AG09319 (cell line): ENCODE data around the gene TMEM217.

ENCODE experiments used
- DNase-seq: peaks from one replicate; pipeline ENCODE4 v3.0.0-alpha.2; 2010; ENCODE audit warnings: low read depth; ENCODE audit errors: extremely low read depth
- TF ChIP-seq, protein P1 (sequence below): IDR thresholded peaks from 2 replicates; pipeline ENCODE4 v1.5.1; 2011; ENCODE audit warnings: low read depth, mild to moderate bottlenecking, inconsistent platforms, low read length, moderate library complexity

Gene TMEM217

DNA sequence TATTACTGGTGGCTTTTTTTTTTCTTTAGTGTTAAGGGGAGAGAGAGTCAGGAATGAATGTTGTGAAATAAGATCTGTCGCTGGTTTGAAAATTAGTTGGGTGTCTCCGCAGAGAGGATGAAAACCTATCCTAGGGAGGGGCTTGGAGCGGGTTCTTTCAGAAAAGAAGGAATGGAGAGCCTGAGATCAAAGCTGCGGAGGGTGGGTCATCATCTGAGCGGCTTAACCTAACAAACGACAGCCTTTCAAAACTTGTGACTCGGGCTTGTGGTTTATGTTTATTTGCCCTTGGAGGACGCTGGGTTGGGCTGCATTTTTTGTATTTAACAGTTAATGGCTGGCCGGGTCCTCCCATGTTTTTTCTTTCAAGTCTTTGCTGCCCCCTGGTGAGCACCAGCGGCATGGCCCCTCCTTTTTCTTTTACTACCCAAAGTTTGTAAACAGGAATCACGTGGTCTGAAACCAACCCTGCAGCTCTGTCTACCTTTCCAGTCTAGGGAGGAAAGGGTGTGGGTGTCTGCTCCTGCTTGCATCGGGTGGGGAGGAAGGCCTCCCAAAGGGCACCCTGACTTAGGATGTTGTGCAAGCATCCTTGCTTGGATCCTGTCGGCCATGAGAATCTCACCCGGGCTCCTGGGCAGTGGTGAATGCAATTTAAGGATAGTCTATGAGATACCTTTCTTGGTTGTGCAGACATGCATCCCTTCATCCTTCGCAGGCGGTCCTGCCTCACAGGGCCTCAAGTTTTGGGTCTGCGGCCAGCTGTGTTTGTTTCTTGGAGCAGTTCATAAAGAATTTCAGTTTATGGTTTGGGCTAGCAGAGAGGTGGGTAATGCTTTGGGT is 85.8 kb downstream of the TMEM217 start:
- DNase-seq, result peak; percentile 92

DNA sequence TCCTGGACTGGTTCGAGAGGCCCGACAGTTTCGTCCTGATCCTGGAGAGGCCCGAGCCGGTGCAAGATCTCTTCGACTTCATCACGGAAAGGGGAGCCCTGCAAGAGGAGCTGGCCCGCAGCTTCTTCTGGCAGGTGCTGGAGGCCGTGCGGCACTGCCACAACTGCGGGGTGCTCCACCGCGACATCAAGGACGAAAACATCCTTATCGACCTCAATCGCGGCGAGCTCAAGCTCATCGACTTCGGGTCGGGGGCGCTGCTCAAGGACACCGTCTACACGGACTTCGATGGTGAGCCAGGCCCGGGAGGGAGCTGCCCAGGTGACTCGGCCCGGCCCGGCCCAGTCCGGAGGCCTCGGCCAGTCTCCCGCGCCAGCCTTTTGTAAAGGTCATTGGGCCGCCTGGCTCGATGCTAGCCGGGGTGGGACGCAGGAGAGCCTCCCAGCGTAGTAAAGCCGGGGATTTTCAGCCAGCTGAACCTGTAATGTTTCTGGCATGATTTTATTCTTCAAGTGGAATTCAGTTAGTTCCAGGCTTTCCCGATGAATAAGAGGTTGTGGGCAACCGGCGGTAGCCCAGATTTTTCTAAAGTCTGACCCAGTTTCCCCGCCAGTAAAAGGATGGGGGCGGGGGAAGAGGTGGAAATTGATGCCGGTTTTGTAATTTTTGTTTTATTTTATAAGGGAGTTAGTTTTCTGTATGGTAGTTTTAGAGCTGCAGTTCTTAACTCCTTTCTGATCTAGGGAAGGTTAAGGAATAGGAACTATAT is 86.6 kb downstream of the TMEM217 start:
- TF ChIP-seq, protein P1, sequence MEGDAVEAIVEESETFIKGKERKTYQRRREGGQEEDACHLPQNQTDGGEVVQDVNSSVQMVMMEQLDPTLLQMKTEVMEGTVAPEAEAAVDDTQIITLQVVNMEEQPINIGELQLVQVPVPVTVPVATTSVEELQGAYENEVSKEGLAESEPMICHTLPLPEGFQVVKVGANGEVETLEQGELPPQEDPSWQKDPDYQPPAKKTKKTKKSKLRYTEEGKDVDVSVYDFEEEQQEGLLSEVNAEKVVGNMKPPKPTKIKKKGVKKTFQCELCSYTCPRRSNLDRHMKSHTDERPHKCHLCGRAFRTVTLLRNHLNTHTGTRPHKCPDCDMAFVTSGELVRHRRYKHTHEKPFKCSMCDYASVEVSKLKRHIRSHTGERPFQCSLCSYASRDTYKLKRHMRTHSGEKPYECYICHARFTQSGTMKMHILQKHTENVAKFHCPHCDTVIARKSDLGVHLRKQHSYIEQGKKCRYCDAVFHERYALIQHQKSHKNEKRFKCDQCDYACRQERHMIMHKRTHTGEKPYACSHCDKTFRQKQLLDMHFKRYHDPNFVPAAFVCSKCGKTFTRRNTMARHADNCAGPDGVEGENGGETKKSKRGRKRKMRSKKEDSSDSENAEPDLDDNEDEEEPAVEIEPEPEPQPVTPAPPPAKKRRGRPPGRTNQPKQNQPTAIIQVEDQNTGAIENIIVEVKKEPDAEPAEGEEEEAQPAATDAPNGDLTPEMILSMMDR, result no peak
- DNase-seq, result no peak

More for the DNA sequence above, 85.8 kb downstream of the TMEM217 start:
- TF ChIP-seq, protein P1, result peak; percentile 92

DNA sequence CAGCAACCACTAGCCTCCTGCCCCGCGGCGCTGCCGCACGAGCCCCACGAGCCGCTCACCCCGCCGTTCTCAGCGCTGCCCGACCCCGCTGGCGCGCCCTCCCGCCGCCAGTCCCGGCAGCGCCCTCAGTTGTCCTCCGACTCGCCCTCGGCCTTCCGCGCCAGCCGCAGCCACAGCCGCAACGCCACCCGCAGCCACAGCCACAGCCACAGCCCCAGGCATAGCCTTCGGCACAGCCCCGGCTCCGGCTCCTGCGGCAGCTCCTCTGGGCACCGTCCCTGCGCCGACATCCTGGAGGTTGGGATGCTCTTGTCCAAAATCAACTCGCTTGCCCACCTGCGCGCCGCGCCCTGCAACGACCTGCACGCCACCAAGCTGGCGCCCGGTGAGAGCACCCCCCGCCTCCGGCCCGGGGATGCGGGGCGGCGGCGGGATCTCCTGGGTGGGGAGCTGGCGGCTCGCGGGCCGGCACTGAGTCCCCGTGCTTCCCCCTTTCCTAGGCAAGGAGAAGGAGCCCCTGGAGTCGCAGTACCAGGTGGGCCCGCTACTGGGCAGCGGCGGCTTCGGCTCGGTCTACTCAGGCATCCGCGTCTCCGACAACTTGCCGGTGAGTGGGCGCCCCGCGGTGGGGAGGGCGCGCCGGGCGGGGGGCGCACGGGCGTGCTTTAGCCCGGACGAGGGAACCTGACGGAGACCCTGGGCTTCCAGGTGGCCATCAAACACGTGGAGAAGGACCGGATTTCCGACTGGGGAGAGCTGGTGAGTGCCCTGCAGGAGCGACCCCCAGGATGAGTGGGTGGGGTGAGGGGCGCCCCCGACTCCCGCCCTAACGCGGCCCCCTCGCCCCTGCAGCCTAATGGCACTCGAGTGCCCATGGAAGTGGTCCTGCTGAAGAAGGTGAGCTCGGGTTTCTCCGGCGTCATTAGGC is 87.4 kb downstream of the TMEM217 start:
- TF ChIP-seq, protein P1, result no peak; the same call in 1 of the 2 replicates
- no peak for DNase-seq

DNA sequence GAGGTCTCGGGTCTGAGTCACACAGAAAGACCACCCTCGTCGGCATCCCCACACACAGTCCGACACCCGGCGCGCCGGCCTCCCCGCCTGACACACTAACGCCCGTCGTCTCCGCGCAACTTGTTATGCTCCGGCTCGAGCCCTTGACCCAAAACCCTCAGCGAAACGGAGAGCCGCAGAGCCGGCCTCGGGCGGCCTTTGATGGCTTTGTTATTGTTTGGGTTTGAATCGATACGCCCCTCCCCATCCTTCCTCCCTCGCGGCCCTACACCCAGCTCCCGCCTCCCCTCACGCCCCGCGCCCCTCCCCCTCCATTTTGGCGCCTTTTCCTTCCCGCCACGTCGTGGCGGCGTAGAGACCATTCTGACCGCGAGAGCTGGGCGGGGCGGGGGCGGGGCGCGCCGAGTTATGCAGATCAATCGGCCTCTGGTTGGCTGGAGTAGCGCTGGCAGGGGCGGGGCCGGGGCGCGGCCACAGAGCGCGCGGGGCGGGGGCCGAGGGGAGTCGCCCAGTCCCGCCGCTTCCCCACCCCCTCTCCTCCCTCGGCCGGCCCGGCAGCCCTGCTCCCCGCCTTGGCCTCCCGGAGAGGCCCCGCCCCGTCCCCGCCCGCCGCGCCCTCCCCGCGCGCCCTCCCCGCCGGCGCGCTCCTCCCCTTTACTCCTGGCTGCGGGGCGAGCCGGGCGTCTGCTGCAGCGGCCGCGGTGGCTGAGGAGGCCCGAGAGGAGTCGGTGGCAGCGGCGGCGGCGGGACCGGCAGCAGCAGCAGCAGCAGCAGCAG is 88.3 kb downstream of the TMEM217 start, which contains the start of gene PIM1:
PIM1 (plus strand) TSS at position 657 of the 777 bp plus-strand sequence. CDS start 424 bp downstream, outside the sequence.
- DNase-seq, result peak; percentile 96
- TF ChIP-seq, protein P1, result no peak

DNA sequence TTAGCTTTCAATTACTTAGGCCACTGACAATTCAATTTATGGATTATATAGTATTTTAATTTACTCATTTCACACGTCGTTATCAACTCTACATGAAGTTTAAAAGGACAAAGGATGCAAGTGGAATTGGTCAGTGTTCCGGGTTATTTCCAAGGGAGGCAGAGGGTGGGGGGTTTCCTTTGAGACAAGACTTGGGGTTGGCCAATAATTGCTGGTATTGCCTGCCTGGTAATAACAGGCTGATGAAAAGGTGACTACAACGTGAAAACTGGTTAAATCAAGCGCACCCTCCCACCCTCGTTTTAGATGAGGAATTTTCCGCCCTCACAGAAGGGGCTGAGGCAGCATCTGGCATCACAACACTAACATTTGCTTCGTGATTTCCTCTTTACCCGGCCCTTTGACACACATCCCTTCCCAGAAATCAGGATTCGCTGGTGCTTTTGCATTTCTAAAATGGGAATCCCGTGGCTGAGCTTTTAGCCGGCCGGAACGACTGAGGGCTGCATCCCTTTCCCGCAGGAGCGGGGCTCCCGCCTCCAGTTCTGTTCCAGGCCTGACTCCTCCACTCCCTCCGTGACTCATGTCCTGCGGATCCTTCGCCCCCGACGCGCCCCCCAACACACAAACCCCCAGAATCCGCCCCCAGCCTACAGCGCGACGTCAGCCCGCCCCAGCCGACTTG is 89.0 kb downstream of the TMEM217 start:
- TF ChIP-seq, protein P1, result no peak
- no peak for DNase-seq

DNA sequence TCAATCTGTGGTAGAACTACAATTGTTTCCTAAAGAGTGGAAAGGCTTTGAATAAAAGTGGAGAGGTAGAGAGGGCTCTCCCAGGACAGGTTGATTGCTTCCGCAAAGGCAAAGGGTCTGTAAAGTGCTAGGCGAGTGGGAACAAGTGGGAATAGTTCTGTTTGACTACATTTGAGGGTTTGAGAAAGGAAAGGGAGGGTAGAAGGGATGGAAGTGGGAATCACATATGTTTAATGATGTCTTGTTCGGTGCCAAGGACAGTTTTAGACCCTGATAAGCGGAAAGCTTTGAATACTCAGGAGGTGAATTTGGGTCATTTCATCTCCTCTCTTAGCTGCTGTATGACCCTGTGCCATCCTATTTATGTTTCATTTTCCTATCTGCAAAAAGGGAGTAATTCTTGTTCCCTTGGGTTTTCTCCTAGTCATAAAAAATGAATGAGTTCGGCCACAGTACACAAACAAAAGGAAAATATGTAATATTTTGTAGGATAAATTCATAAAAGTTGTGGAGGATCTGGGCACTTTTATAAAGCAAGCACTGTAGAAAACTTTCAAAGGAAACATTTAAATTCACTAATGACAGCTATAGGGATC is 89.7 kb downstream of the TMEM217 start:
- TF ChIP-seq, protein P1, result no peak
- DNase-seq, result no peak
